Bronchial epithelial cell (primary cell): ENCODE results near the gene TLE3. TPM values are rescaled to one million over a fixed set of nuclear protein-coding genes. Genes with fewer than 3 reads are reported as not detected.
A peak's percentile ranks its signal among the peaks of the same experiment; 100 is the strongest.

Experiments
- DNase-seq: peaks from one replicate; pipeline ENCODE4 v3.0.0-alpha.2; 2010; ENCODE audit warnings: low read depth
- FAIRE-seq: peaks from 2 replicates; lab custom pipeline; 2011; peaks lifted over from hg19 to GRCh38; lab: Jason Lieb, UNC
- H3K27me3 ChIP-seq: 2 replicates; pipeline ENCODE4 v1.5.1; 2011; ENCODE audit warnings: low read length; ENCODE audit not compliant: control insufficient read depth, insufficient read depth
- H3K36me3 ChIP-seq: 2 replicates; pipeline ENCODE4 v1.5.1; 2011; ENCODE audit warnings: low read length; ENCODE audit not compliant: control insufficient read depth, insufficient read depth
- H3K4me3 ChIP-seq: 2 replicates; pipeline ENCODE4 v1.5.1; 2011; ENCODE audit warnings: mild to moderate bottlenecking, low read depth, low read length, control low read depth
- total RNA-seq: library from RNA; depleted of rRNA; stranded (reverse); fragments of >200 nt; gene quantifications from 2 replicates; pipeline ENCODE4 v1.2.1, GENCODE V29; 2014
- TF ChIP-seq, protein P1 (sequence below): IDR thresholded peaks from 2 replicates; pipeline ENCODE4 v1.5.1; 2011; ENCODE audit warnings: mild to moderate bottlenecking, moderate library complexity, low read length, control low read depth, inconsistent platforms; ENCODE audit not compliant: insufficient read depth, severe bottlenecking

The TLE3 gene
- total RNA-seq, 1 donor from 2014 or later, result 19.2 TPM

DNA sequence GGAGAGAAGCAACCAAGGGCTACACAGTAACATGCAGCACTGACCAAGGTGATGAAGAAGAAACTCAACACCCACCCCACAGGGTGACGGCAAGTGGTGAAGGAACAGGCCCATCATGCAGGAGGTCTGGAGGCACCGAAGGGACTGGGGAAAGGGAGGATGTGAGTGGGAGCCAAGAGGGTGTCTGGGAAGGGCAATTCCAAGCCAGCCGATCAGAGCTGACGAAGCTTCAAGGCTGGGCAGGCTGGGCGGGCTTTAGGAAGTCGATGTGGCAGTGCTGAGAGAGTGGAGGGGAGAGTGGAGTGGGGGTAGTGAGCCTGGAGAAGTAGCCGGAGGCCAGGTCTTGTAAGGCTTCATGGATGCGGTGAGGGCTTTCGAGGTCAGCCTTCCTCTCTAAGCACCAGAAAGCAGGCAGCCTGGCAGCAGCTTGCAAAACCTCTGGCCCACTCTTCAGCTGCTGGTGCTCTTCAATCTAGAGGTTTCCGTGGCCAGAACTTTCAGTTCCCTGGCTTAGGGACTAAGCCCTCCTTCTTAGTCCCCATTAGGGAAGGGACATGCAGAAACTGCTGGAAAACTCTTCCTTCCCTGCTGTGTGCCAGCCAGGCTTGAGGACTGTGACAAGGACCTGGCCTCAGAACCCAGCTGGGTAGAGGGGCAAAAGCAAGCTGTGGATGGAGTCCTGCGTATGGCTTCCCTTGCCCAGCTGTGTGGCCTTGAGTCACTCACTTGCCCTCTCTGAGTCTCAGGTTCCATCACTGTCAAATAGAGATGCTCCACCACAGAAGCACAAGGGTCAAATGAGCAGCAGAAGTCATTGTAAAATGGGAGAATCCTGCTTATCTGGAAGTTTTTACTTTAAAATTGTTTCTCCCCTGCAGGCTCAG lies 72.1 kb downstream of the TLE3 start:
- DNase-seq (no peak), FAIRE-seq (no peak)
- H3K27me3 ChIP-seq, result peaks cover 35% of the 10 kb centered on the region
- H3K4me3 ChIP-seq, result no peak overlapping the region
- no peaks in the 10 kb centered on the region for H3K36me3 ChIP-seq
- TF ChIP-seq, protein P1, sequence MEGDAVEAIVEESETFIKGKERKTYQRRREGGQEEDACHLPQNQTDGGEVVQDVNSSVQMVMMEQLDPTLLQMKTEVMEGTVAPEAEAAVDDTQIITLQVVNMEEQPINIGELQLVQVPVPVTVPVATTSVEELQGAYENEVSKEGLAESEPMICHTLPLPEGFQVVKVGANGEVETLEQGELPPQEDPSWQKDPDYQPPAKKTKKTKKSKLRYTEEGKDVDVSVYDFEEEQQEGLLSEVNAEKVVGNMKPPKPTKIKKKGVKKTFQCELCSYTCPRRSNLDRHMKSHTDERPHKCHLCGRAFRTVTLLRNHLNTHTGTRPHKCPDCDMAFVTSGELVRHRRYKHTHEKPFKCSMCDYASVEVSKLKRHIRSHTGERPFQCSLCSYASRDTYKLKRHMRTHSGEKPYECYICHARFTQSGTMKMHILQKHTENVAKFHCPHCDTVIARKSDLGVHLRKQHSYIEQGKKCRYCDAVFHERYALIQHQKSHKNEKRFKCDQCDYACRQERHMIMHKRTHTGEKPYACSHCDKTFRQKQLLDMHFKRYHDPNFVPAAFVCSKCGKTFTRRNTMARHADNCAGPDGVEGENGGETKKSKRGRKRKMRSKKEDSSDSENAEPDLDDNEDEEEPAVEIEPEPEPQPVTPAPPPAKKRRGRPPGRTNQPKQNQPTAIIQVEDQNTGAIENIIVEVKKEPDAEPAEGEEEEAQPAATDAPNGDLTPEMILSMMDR, result no peak

DNA sequence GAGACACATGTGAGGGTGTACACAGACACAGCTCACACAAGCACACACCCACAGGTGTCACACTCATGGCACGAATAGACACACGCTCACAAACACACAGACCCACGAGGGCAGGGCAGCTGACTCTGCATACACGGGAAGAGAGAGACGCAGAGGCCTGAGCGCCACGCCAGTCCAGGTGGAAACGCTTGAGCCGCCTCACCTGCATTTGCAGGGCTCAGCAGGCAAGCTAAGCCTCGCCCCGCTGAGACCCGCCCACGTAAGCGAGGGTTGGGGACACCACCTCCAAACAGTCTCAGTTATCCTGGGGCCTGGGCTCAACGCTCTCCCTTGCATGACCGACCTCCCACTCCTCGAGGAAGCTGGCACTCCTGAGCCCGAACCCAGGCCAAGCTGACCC lies 73.2 kb downstream of the TLE3 start:
- FAIRE-seq (no peak), DNase-seq (no peak)
- H3K27me3 ChIP-seq, result peaks cover 39% of the 10 kb centered on the region
- H3K4me3 ChIP-seq, result no peak overlapping the region
- TF ChIP-seq, protein P1, result no peak
- H3K36me3 ChIP-seq, result no peaks in the 10 kb centered on the region

DNA sequence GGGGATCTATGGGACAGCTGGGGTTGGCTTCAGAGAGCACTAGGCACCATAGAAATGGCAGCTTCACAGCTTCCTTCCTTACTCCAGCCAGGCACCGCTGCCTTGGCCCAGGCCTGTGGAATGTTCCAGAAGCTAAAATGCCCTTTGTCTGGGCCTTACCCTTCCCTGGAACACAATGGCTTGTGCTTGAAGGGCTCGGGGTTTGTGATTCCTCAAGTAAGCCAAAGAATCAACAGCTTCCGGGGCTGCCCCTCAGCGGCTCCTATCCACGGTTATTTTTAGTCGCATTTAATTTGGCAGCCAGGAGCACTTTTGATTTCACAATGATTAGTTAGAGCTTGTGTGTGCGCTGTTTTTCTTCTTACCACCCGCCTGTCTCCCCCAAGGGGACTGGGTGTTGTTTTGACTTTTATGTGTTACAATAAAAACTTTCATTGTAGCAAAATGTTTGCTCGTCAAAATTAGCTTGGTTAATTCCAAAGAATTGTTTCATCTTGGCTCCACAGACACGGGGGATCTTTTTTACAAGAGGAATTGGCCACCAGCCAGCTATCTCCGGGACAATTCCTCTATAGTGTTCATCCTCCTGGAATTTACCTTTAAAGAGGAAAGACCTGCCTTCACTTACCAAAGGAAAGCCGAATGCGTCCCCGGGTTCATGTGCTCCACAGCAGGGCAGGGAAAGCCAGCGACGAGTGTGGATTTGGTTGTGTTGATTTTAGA lies 73.8 kb downstream of the TLE3 start:
- H3K27me3 ChIP-seq, result peaks cover 41% of the 10 kb centered on the region
- TF ChIP-seq, protein P1, result no peak
- H3K36me3 ChIP-seq, result no peaks in the 10 kb centered on the region
- FAIRE-seq (no peak), DNase-seq (peak; percentile 54)
- no peak overlapping the region for H3K4me3 ChIP-seq

DNA sequence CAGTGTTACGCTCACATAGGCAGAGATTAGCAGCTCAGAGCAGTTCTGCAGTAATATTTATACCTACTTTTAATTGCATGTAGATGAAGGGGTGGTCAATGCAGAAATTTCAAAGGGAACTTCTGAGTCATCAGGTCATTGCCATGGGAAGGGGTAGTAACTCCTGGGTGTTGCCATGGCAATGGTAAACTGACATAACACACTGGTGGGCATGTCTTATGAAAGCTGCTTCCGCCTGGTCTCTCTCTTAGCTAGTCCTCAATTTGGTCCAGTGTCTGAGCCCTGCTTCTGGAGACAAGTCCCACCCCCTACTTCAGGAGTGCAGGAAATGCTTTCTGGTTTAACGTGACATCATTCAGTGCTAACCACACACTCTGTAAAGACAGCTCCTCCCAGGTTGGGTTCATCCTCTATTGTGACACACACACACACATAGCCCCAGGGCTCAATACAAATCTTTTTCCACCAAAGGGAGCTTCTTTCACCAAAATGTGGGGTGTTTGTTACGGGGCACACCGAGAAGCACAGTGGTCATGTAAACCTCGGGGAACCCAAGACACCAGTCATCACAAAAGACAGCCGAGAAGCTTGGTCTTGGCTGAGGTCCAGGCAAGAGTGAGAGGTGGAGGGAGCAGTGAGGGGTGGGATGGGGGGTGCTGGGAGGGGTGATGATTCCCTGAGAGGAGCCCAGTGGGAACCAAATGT lies 74.5 kb downstream of the TLE3 start:
- DNase-seq, result peak; percentile 89
- H3K27me3 ChIP-seq, result peaks cover 39% of the 10 kb centered on the region
- no peak overlapping the region for H3K4me3 ChIP-seq
- TF ChIP-seq, protein P1, result no peak
- peak; percentile 77 for FAIRE-seq
- no peaks in the 10 kb centered on the region for H3K36me3 ChIP-seq

DNA sequence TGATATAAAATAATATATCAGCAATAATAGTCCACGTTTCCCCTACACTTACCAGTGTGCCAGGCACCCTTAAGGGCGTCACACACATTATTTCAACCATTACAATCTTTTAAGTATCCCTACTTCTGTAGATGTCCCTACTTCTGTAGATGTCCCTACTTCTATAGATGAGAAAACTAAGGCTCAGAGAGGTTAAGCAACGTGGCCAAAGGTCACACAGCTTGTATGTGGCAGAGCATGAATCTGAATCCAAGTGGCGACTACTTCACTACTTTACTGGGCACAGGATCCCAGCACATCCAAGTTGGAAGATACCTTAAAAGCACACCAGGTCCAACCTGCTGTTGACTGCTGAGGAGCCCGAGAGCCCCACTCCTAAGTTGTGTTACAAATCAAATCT lies 77.5 kb downstream of the TLE3 start:
- TF ChIP-seq, protein P1, result no peak
- Histone ChIP-seq H3K36me3 (no peaks in the 10 kb centered on the region), H3K27me3 (peaks cover 27% of the 10 kb centered on the region), H3K4me3 (no peak overlapping the region)
- DNase-seq, result no peak
- no peak for FAIRE-seq
